ENCODE data around the gene CLEC18B.
"Not testable (repeated sequence)": the region's sequence is repeated elsewhere in the genome, so short reads cannot be mapped to it uniquely, and the experiment has no call there.

The CLEC18B gene

DNA sequence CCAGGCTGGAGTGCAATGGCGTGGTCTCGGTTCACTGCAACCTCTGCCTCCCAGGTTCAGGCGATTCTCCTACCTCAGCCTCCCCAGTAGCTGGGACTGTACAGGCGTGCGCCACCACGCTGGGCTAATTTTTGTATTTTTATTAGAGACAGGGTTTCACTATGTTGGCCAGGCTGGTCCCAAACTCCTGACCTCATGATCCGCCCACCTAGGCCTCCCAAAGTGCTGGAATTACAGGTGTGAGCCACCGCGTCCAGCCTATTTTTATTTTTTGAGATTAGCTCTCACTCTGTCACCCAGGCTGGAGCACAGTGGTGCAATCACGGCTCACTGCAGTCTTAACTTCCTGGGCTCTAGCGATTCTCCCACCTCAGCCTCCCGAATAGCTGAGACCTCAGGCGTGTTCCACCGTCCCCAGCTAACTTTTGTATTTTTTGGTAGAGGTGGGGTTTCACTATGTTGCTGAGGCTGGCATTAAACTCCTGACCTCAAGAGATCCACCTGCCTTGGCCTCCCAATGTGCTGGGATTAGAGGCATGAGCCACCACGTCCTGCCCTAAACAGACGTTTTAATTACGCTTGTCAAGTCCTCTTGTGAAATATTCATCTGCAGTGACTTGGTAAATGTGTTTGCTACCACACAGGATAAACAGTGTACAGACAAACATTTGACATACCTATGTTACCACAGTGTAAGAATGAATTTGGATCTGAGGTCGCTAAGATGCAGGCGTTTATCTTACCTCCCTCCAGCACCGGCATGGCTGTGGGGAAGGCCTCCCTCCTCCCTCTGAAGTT is 50.7 kb downstream of the CLEC18B start:
- not testable (repeated sequence) for H3K36me3 ChIP-seq (ENCODE audit: control insufficient read depth in 1 of 2, insufficient read depth in 2 of 2, low read depth in 1 of 2, low read length in 2 of 2); DNase-seq; H2AFZ ChIP-seq (ENCODE audit: low read depth, low read length); H3K4me2 ChIP-seq (ENCODE audit: low read length, poor library complexity, severe bottlenecking); H3K4ac ChIP-seq (ENCODE audit: low read depth in 1 of 2, low read length in 2 of 2); H4K8ac ChIP-seq (ENCODE audit: low read length); H2BK120ac ChIP-seq (ENCODE audit: low read depth, low read length); H3K9ac ChIP-seq (ENCODE audit: low read length); H3K27ac ChIP-seq (ENCODE audit: low read length, poor library complexity, severe bottlenecking); H2AK5ac ChIP-seq (ENCODE audit: low read length, severe bottlenecking); H4K91ac ChIP-seq (ENCODE audit: low read length); H3K23ac ChIP-seq (ENCODE audit: low read length in 2 of 2); H3K4me1 ChIP-seq (ENCODE audit: control insufficient read depth, insufficient read depth, low read depth, low read length); H2BK12ac ChIP-seq (ENCODE audit: low read length in 2 of 2); H2BK5ac ChIP-seq (ENCODE audit: low read depth, low read length, poor library complexity, severe bottlenecking); H3K9me3 ChIP-seq (ENCODE audit: control insufficient read depth, low read length); H3K27me3 ChIP-seq (ENCODE audit: control insufficient read depth in 1 of 2, insufficient read depth in 1 of 2, low read length in 2 of 2); H3K14ac ChIP-seq (ENCODE audit: low read length in 2 of 2); H2BK15ac ChIP-seq (ENCODE audit: low read depth, poor library complexity, severe bottlenecking); H3K79me1 ChIP-seq (replicated peaks; ENCODE audit: low read length, poor library complexity, severe bottlenecking); H3K18ac ChIP-seq (ENCODE audit: low read depth in 1 of 2, low read length in 2 of 2); H3K4me3 ChIP-seq (ENCODE audit: insufficient read depth in 1 of 2, low read depth in 1 of 2, low read length in 2 of 2)
- WGBS = 86% methylated on average over 20 of the region's 20 CpGs

- not testable (repeated sequence) for H4K91ac ChIP-seq (ENCODE audit: low read length); H3K4me1 ChIP-seq (ENCODE audit: control insufficient read depth, insufficient read depth, low read depth, low read length); H2BK12ac ChIP-seq (ENCODE audit: low read length in 2 of 2); H3K18ac ChIP-seq (ENCODE audit: low read depth in 1 of 2, low read length in 2 of 2); H4K8ac ChIP-seq (ENCODE audit: low read length); H3K14ac ChIP-seq (ENCODE audit: low read length in 2 of 2); H3K9me3 ChIP-seq (ENCODE audit: control insufficient read depth, low read length); H3K36me3 ChIP-seq (ENCODE audit: control insufficient read depth in 1 of 2, insufficient read depth in 2 of 2, low read depth in 1 of 2, low read length in 2 of 2); H3K4ac ChIP-seq (ENCODE audit: low read depth in 1 of 2, low read length in 2 of 2); H3K27me3 ChIP-seq (ENCODE audit: control insufficient read depth in 1 of 2, insufficient read depth in 1 of 2, low read length in 2 of 2); H2BK15ac ChIP-seq (ENCODE audit: low read depth, poor library complexity, severe bottlenecking); H2BK5ac ChIP-seq (ENCODE audit: low read depth, low read length, poor library complexity, severe bottlenecking); H2AK5ac ChIP-seq (ENCODE audit: low read length, severe bottlenecking); H3K23ac ChIP-seq (ENCODE audit: low read length in 2 of 2)
- peak overlapping the region; percentile 84 to 96 for H3K4me3 ChIP-seq (ENCODE audit: insufficient read depth in 1 of 2, low read depth in 1 of 2, low read length in 2 of 2)
- H3K9ac ChIP-seq (ENCODE audit: low read length) = peak overlapping the region; percentile 94
- DNase-seq = peak; percentile 89
- H3K27ac ChIP-seq (ENCODE audit: low read length, poor library complexity, severe bottlenecking) = peak overlapping the region; percentile 61
- peak overlapping the region; percentile 77 for H3K4me2 ChIP-seq (ENCODE audit: low read length, poor library complexity, severe bottlenecking)
- 2% methylated on average over 46 of the region's 81 CpGs for WGBS
- H2BK120ac ChIP-seq (ENCODE audit: low read depth, low read length) = peak overlapping the region; percentile 73
- peaks cover 11% of the 10 kb centered on the region for H3K79me1 ChIP-seq (replicated peaks; ENCODE audit: low read length, poor library complexity, severe bottlenecking)
- H2AFZ ChIP-seq (ENCODE audit: low read depth, low read length) = peak overlapping the region; percentile 69
Observed at GRCh38 chr16:74368002-74368911, 53.0 kb downstream of the CLEC18B start.

DNA sequence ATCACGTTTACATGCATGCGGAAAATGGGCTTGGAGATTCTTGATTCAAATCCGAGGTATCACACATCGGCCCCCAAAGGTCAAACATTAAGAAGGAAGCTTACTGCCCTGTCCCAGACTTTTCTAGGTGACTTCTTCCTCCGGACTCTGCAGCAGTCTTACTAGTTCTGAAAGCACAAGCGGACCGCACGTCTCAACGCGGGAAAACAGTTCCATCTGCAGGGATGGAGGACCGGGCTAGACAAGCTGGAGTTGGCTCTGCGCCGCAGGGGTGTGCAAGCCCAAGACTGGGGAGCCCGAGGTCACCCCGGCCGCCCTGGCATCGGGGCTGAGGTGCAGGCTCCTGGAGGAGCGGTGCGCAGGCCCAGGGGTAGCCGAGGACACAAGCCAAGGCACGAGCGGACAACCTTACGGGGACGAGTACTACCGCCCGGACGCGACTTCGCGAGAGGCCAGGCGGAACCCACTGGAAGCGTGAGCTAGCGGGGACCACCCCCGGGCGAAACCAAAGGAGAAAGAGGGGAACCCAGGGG is 53.7 kb downstream of the CLEC18B start:
- H3K23ac ChIP-seq (ENCODE audit: low read length in 2 of 2); H2AK5ac ChIP-seq (ENCODE audit: low read length, severe bottlenecking); H3K4me1 ChIP-seq (ENCODE audit: control insufficient read depth, insufficient read depth, low read depth, low read length); H2BK5ac ChIP-seq (ENCODE audit: low read depth, low read length, poor library complexity, severe bottlenecking); H2BK12ac ChIP-seq (ENCODE audit: low read length in 2 of 2); H4K8ac ChIP-seq (ENCODE audit: low read length); H3K27me3 ChIP-seq (ENCODE audit: control insufficient read depth in 1 of 2, insufficient read depth in 1 of 2, low read length in 2 of 2); H3K9me3 ChIP-seq (ENCODE audit: control insufficient read depth, low read length): not testable (repeated sequence)
- Histone ChIP-seq H2BK15ac (ENCODE audit: low read depth, poor library complexity, severe bottlenecking) (peak overlapping the region; percentile 80), H3K18ac (ENCODE audit: low read depth in 1 of 2, low read length in 2 of 2) (peak overlapping the region; percentile 13 to 83), H3K4me3 (ENCODE audit: insufficient read depth in 1 of 2, low read depth in 1 of 2, low read length in 2 of 2) (peak overlapping the region; percentile 84 to 96), H3K4ac (ENCODE audit: low read depth in 1 of 2, low read length in 2 of 2) (peak overlapping the region in 1 of 2 experiments; percentile 9), H3K27ac (ENCODE audit: low read length, poor library complexity, severe bottlenecking) (peak overlapping the region; percentile 20), H3K79me1 (replicated peaks; ENCODE audit: low read length, poor library complexity, severe bottlenecking) (peaks cover 12% of the 10 kb centered on the region), H3K36me3 (ENCODE audit: control insufficient read depth in 1 of 2, insufficient read depth in 2 of 2, low read depth in 1 of 2, low read length in 2 of 2) (peaks cover 5 to 13% of the 10 kb centered on the region in 2 experiments), H2AFZ (ENCODE audit: low read depth, low read length) (peak overlapping the region; percentile 46), H2BK120ac (ENCODE audit: low read depth, low read length) (peak overlapping the region; percentile 73), H3K14ac (ENCODE audit: low read length in 2 of 2) (peak overlapping the region in 1 of 2 experiments; percentile 8), H3K4me2 (ENCODE audit: low read length, poor library complexity, severe bottlenecking) (peak overlapping the region; percentile 71), H4K91ac (ENCODE audit: low read length) (peak overlapping the region; percentile 86), H3K9ac (ENCODE audit: low read length) (peak overlapping the region; percentile 94)
- WGBS = 4% methylated on average over 31 of the region's 35 CpGs
- peak; percentile 50 for DNase-seq
